Erythroblast (primary cell): Measurements from ENCODE around the gene PPIB.

Experiments used
- DNase-seq, 2 experiments: peaks; one replicate each; lab custom pipeline; 2025; lab: John Stamatoyannopoulos, UW
- GATA1 ChIP-seq: IDR thresholded peaks from 2 replicates; pipeline ENCODE4 v1.6.1; 2011; ENCODE audit warnings: low read depth, mild to moderate bottlenecking, control low read depth, low read length, moderate library complexity
- POLR2A ChIP-seq: IDR thresholded peaks from 2 replicates; pipeline ENCODE4 v1.6.1; 2011; ENCODE audit warnings: mild to moderate bottlenecking, low read length

PPIB gene

GRCh38 chr15:64162869-64163658 lies at the start of gene PPIB:
Gene PPIB, minus strand, starts transcription at chr15:64163022. Its CDS starts 36 bp downstream, at chr15:64162986.
- DNase-seq: peak; percentile 98 to 99
- TF ChIP-seq GATA1: no peak
- TF ChIP-seq POLR2A: peak; percentile 80

- no peak for DNase-seq
- TF ChIP-seq POLR2A (no peak), GATA1 (no peak)
Observed at GRCh38 chr15:64211696-64212095, 48.9 kb upstream of the PPIB start.

GRCh38 chr15:64210371-64210770 lies 47.5 kb upstream of the PPIB start:
- no peak for DNase-seq
- TF ChIP-seq POLR2A (no peak), GATA1 (no peak)

GRCh38 chr15:64209680-64210334 lies 47.0 kb upstream of the PPIB start:
- TF ChIP-seq GATA1 (no peak), POLR2A (no peak)
- DNase-seq: peak; percentile 54 to 67

- TF ChIP-seq POLR2A: no peak
- no peak for TF ChIP-seq GATA1
- peak; percentile 72 to 80 for DNase-seq
Observed at GRCh38 chr15:64205202-64205601, 42.4 kb upstream of the PPIB start.

- DNase-seq: no peak
- TF ChIP-seq POLR2A: no peak
- TF ChIP-seq GATA1: no peak
Observed at GRCh38 chr15:64197425-64197824, 34.6 kb upstream of the PPIB start.

- no peak for DNase-seq
- TF ChIP-seq GATA1 (no peak), POLR2A (no peak)
Observed at GRCh38 chr15:64193971-64194370, 31.1 kb upstream of the PPIB start.

- no peak for TF ChIP-seq POLR2A
- no peak for TF ChIP-seq GATA1
Observed at GRCh38 chr15:64191971-64192830, 29.4 kb upstream of the PPIB start.

GRCh38 chr15:64187396-64188191 lies 24.8 kb upstream of the PPIB start:
- TF ChIP-seq GATA1 (no peak), POLR2A (no peak)
- DNase-seq: no peak

More at GRCh38 chr15:64191971-64192830, 29.4 kb upstream of the PPIB start:
- no peak for DNase-seq

GRCh38 chr15:64185146-64185911 lies 22.5 kb upstream of the PPIB start:
- peak in 1 of 2 experiments; percentile 15 for DNase-seq
- TF ChIP-seq POLR2A (no peak), GATA1 (no peak)

GRCh38 chr15:64182859-64183370 lies 20.1 kb upstream of the PPIB start:
- DNase-seq: no peak
- no peak for TF ChIP-seq POLR2A
- TF ChIP-seq GATA1: no peak
